ENCODE data around the gene SBNO1. TPM values are rescaled to one million over a fixed set of nuclear protein-coding genes. Genes with fewer than 3 reads are reported as not detected.
"Not testable (repeated sequence)": the region's sequence is repeated elsewhere in the genome, so short reads cannot be mapped to it uniquely, and the experiment has no call there.

Gene SBNO1
- 10 to 100 TPM; 26.8 to 35.0 (median 32.5) TPM for polyA plus RNA-seq (ENCODE audit: insufficient read length in 3 of 3)
- long read RNA-seq, donor 1, partial matches to known transcripts, result 10 of 10 reads
- long read RNA-seq, donor 1, other reads (novel, unspliced or antisense), result 0 of 10 reads
- long read RNA-seq, donor 2, full-length matches to known transcripts, result 1 of 1 reads
- long read RNA-seq, donor 2, partial matches to known transcripts, result 0 of 1 reads
- long read RNA-seq, donor 2, other reads (novel, unspliced or antisense), result 0 of 1 reads
- long read RNA-seq, donor 3, partial matches to known transcripts, result 64 of 64 reads
- long read RNA-seq, donor 3, other reads (novel, unspliced or antisense), result 0 of 64 reads
- long read RNA-seq, donor 4, full-length matches to known transcripts, result 1 of 44 reads
- long read RNA-seq, donor 4, partial matches to known transcripts, result 9 of 44 reads
- long read RNA-seq, donor 4, other reads (novel, unspliced or antisense), result 34 of 44 reads
- long read RNA-seq, donor 5, result 0 reads
- long read RNA-seq, donor 6, partial matches to known transcripts, result 11 of 11 reads
- long read RNA-seq, donor 6, other reads (novel, unspliced or antisense), result 0 of 11 reads
- long read RNA-seq, donor 7, partial matches to known transcripts, result 0 of 28 reads
- long read RNA-seq, donor 7, other reads (novel, unspliced or antisense), result 28 of 28 reads
- long read RNA-seq, donor 8, result 0 reads
- long read RNA-seq, donor 9, result 0 reads
- long read RNA-seq, donor 10, partial matches to known transcripts, result 7 of 7 reads
- long read RNA-seq, donor 10, other reads (novel, unspliced or antisense), result 0 of 7 reads
- long read RNA-seq, donor 11, result 0 reads
- long read RNA-seq, donor 12, partial matches to known transcripts, result 7 of 7 reads
- long read RNA-seq, donor 12, other reads (novel, unspliced or antisense), result 0 of 7 reads
- long read RNA-seq, donor 13, partial matches to known transcripts, result 17 of 17 reads
- long read RNA-seq, donor 13, other reads (novel, unspliced or antisense), result 0 of 17 reads
- long read RNA-seq, donor 14, result 0 reads
- long read RNA-seq, donor 15, partial matches to known transcripts, result 10 of 10 reads
- long read RNA-seq, donor 15, other reads (novel, unspliced or antisense), result 0 of 10 reads
- long read RNA-seq, donor 16, partial matches to known transcripts, result 8 of 8 reads
- long read RNA-seq, donor 16, other reads (novel, unspliced or antisense), result 0 of 8 reads

GRCh38 chr12:123364532-123365024 is at the start of gene SBNO1:
SBNO1 (minus strand) TSS chr12:123364847; CDS start chr12:123350441, 14,406 bp downstream.
- DNase-seq, result peak; percentile 91

GRCh38 chr12:123410041-123410412 is 45.4 kb upstream of the SBNO1 start:
- DNase-seq, result no peak

GRCh38 chr12:123409284-123410040 is 44.8 kb upstream of the SBNO1 start:
- not testable (repeated sequence) for DNase-seq

GRCh38 chr12:123408619-123409018 is 44.0 kb upstream of the SBNO1 start:
- DNase-seq, result not testable (repeated sequence)

GRCh38 chr12:123407934-123408333 is 43.3 kb upstream of the SBNO1 start:
- DNase-seq, result not testable (repeated sequence)

- not testable (repeated sequence) for DNase-seq
These were observed 42.6 kb upstream of the SBNO1 start for GRCh38 chr12:123407269-123407668.

GRCh38 chr12:123404581-123404980 is 39.9 kb upstream of the SBNO1 start:
- DNase-seq, result no peak

- DNase-seq, result no peak
These were observed 37.4 kb upstream of the SBNO1 start for GRCh38 chr12:123401753-123402683.

GRCh38 chr12:123399255-123399617 is 34.6 kb upstream of the SBNO1 start:
- DNase-seq, result no peak

GRCh38 chr12:123398550-123399254 is 34.1 kb upstream of the SBNO1 start:
- no peak for DNase-seq

GRCh38 chr12:123398177-123398549 is 33.5 kb upstream of the SBNO1 start:
- no peak for DNase-seq

GRCh38 chr12:123397400-123397799 is 32.8 kb upstream of the SBNO1 start:
- DNase-seq, result no peak

- no peak for DNase-seq
These were observed 32.3 kb upstream of the SBNO1 start for GRCh38 chr12:123396954-123397353.

GRCh38 chr12:123396543-123396942 is 31.9 kb upstream of the SBNO1 start:
- no peak for DNase-seq

GRCh38 chr12:123395236-123395635 is 30.6 kb upstream of the SBNO1 start:
- DNase-seq, result no peak

GRCh38 chr12:123393747-123394146 is 29.1 kb upstream of the SBNO1 start:
- no peak for DNase-seq

GRCh38 chr12:123391546-123392343 is 27.1 kb upstream of the SBNO1 start:
- no peak for DNase-seq
